Stomach (tissue), 4 donors: ENCODE data around the gene BRI3.

Experiments used
- EP300 ChIP-seq: sonication (generic); formaldehyde crosslinking; IDR thresholded peaks from one replicate; pipeline ENCODE4 v1.6.1; 2017; ENCODE audit warnings: antibody characterized with exemption
- TF ChIP-seq, protein P1 (sequence below), 7 experiments: fragments of 450-650 bp in 4 of 7; fragments of 200-600 bp in 3 of 7; sonication (generic) in 3 of 7; IDR thresholded peaks; one replicate each; pipeline ENCODE4 v1.5.1; 2016 to 2019; ENCODE audit warnings: antibody characterized with exemption in 7 of 7, control low read depth in 2 of 7, mild to moderate bottlenecking in 1 of 7

DNA sequence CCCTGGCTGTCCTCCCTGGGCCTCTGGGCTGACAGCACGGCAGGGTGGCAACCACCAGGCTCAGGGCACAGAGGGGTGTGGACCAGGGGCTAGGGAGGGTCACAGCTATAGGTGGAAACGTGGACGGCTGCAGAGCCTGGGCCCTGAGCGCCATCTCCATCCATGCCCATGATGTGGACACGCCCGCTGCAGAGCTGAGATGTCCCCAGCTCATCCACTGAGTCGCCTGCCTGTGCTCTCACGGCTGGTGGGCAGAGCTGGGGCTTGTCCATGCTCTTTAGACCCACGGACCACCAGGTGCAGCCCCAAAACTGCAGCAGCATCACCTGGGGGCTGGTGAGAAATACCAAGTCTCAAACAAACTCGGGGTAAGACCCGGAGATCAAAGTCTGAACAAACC lies 45.6 kb upstream of the BRI3 start:
- TF ChIP-seq, protein P1, sequence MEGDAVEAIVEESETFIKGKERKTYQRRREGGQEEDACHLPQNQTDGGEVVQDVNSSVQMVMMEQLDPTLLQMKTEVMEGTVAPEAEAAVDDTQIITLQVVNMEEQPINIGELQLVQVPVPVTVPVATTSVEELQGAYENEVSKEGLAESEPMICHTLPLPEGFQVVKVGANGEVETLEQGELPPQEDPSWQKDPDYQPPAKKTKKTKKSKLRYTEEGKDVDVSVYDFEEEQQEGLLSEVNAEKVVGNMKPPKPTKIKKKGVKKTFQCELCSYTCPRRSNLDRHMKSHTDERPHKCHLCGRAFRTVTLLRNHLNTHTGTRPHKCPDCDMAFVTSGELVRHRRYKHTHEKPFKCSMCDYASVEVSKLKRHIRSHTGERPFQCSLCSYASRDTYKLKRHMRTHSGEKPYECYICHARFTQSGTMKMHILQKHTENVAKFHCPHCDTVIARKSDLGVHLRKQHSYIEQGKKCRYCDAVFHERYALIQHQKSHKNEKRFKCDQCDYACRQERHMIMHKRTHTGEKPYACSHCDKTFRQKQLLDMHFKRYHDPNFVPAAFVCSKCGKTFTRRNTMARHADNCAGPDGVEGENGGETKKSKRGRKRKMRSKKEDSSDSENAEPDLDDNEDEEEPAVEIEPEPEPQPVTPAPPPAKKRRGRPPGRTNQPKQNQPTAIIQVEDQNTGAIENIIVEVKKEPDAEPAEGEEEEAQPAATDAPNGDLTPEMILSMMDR (IDR thresholded peaks at IDR 0.05) = no peak
- TF ChIP-seq EP300 = no peak
